NCI-H345 treated with DMSO at 0.1 percent for 48 hours (cell line): Measurements from ENCODE around the gene GBX2.
"Not testable (repeated sequence)": the region's sequence is repeated elsewhere in the genome, so short reads cannot be mapped to it uniquely, and the experiment has no call there.

Experiments
- DNase-seq: peaks from one replicate; lab custom pipeline; 2025; ENCODE audit not compliant: unreplicated experiment; lab: John Stamatoyannopoulos, UW

Gene GBX2

DNA sequence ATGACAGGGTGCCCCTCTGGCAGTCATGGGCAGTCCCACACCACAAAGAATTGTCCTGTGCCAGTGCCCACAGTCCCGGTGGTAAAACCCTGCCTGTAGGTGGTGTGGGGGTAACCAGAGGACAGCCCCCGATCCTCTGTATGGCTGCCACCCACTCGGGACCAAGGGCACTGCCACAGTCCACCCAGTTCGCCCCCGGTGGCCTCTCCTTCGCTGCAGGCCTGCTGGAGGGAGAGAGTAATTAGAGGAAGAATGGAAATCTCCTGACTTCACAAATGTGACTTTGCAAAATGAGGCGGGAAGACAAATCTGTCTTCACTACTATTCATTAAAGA is 11.4 kb downstream of the GBX2 start:
- DNase-seq = no peak

DNA sequence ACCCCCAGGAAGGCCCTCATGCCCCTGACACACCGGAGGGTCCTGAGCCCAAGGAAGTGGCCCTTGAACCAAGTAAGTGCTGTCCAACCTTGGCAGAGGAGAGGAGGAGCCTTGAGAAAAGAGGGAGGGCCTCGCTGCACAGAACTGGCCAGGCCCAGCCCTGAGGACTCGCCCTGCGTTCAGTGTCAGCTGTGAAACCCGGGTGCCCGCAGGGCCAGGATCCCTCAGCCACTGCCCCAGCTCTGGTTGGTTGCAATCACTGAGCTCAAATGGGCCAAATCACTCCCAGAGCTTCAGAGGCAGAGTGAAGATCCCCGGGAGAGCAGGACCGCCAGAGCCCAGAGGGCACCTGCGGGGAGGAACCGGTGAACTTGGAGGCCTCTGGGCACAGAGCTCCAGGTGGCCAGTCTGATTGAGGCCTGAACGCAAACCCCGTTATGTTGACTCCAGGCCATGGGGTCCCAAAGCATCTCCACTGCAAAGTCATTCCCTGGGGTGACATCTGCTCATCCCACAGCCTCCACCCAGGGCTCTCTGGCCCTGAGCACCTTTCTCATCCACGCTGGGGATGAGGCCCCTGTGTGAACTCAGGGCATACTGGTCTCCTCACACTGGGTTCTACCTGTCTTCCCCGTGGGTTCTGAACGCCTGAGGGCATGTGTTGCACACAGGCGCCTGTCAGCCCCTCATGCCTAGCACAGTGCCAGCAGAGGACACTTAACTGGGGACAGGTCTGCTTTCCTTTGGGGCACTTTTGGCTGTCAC is 11.9 kb downstream of the GBX2 start:
- no peak for DNase-seq

DNA sequence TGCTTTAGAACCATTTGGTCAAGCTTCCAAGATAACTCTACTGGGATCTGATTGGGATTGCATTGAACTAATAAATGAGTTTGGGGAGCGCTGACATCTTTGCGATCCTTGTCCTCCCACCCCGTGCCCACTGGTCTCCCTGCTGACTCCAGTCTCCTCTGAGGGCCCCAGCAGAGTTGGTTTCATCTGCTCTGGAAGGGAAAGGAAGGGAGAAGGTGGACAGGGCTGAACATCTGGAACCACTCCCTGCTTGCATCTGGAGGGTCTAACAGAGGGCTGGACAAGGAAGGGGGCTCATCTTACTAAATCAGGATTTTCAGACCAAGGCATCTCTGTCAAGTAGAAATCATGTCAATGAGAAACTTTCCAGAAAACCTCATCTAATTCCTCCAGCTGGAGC is 12.8 kb downstream of the GBX2 start:
- no peak for DNase-seq

DNA sequence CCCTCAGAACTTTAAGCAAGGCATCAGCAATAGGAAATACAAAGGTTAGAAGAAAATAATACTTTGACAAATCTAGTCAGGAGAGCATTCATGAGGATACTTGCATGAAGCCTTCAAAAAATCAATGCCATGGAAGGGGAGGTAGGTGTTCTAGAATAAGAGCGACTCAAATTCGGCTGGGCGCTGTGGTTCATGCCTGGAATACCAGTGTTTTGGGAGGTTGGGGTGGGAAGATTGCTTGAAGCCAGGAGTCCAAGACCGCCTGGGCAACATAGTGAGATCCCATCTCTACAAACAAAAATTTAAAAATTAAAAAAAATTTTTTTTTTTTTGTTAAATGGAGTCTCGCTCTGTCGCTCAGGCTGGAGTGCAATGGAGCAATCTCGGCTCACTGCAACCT is 21.8 kb downstream of the GBX2 start:
- DNase-seq = no peak

DNA sequence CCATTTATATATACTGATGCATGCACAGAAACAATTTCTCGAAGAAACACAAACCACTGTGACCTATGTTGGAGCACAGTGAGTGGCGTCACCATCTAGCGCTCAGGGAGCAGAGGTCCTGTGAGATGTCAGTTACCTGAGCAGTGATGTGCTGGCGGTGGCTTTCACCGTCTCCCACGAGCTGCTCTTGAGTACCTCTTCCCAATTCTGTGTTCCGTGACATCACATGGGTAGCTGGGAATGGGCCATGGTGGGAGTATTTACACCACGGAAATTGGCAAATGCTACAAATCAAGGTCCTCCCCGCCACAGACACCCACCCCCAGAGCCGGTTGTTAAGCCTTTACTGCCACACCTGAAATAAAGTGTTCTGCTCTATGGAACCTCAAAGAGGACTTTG is 24.4 kb downstream of the GBX2 start:
- no peak for DNase-seq

DNA sequence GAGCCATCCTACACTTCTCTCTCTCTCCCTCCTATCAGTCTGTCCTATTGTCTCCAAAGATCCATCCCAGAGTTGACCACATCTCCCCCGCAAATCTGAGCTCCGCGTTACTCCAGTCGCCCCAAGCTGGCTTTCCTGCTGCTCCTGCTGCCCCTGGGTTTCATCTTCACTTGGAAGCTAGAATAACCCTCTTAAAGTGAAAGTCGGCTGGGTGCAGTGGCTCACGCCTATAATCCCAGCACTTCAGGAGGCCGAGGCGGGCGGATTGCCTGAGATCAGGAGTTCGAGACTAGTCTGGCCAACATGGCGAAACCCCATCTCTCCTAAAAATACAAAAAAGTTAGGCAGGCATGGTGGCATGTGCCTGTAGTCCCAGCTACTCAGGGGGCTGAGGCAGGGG is 26.6 kb downstream of the GBX2 start:
- not testable (repeated sequence) for DNase-seq

DNA sequence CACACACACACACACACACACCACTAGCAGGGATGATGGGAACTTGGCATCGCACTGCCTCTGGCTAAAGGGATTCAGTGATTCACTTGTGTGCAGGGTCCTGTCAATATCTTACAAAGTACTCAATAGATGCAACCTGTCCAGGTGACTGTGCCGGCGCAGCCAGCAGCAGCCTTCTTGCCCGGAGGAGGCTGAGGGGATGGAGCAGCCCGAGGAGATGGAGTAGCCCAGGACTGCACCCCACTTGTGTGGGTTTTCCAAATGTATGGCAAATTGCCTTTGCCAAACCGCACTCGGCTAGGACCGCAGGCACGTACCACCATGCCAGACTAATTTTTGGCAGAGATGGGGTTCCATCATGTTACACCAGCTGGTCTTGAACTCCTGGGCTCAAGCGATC is 31.1 kb downstream of the GBX2 start:
- no peak for DNase-seq

DNA sequence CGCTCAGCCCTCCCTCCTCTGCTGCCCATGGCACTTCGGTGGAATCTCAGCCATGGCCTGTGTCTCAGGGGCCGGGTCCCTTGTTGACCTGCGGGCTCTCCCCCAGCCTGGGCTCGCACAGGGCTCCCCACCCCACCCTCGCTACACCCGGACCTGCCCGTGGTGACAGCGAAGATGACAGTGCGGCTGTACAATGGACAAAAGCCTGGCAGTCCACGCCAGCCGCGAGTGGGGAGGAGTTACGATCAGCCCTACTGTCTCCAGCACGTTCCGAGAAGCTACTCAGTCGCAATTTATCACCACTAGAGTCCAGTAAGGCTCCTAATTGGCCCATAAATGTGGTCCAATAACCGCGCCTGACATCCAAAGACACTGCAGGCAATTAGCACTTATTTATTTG is 31.6 kb downstream of the GBX2 start:
- DNase-seq = no peak

DNA sequence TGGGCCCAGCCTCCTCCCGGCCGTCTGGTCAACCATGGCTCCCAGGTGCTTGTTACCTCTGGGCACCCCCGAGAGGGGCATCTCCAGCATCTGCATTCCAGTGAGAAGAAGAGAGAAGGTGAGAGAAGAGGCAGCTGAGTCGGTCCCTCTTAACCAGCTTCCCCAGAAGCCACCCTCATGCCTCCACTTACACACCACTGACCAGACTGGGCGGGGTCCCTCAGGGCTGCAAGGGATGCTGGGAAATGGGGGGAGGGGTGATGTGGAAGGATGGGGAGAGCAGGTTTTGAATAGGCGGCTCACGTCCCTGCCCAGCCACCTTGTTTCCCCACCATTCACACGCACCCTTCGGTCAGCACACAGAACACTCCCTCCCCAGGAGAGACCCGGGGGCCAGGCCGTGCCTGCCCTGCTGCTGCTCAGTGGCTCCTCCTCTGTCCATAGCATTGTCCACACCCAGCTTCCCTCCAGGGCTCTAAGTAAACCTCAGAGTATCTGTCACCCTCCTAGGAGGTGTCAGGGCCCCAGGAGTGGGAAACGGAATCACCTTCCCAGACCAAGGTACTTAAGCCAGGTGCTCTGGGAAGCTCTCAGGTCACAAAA is 34.7 kb downstream of the GBX2 start:
- DNase-seq = no peak

DNA sequence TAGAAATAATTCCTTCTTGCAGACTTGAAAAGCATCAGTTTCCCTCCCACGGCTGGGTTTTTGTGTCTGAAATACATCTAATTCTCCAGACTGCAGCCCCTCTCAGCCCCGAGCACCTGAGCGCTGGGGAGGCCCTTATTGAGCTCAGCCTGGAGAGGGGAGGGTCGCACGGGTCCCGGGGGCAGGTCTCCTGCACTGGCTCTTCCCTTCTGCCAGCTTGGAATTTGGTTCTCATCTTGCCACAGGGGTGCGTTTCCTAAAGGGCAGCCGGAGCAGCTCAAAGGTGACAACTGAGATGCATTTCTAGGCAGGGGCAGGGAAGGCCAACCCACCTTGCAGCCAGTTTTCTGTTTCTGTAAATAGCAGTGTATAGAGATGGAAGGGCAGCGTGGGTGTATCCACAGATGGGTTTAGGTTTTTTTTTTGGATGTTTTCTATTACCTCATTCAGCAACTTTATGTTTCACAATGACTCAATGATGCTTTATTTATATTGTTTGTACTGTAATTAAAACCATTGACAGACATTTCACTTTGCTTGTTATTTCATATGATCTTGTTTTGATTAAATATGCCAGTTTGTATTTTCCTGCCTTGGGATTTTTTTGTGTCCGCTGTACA is 37.0 kb downstream of the GBX2 start:
- no peak for DNase-seq

DNA sequence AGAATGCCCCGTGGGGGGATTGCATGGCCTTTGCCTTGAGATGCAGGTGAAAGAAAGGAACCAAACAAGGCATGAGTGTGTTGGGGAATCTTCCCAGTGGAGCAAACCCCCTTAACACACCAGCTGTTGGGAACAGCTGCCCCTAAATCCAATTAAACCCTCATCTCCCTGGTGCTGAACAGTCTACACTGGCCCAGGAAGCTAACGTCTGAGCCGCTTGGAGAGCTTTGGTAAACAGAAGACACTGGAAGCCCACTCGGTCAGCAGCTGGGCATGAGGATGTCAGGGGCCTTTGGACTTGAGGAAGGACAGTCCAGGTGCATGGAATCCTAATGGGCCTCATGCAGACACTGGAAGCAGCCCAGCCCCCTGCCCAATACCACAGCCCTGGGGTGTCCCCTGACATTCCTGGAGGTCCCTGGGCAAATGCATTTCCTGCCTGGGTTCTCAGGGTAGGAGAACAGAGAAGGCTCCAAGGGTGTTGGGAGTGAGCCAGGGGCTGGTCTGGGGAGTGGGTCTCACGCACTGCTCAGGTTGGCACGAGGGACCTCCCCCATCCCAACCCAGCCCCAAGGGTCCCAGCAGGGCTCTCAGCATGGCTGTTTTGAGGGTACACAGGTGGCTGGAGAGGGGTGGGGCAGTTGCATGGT is 37.7 kb downstream of the GBX2 start:
- DNase-seq = no peak

DNA sequence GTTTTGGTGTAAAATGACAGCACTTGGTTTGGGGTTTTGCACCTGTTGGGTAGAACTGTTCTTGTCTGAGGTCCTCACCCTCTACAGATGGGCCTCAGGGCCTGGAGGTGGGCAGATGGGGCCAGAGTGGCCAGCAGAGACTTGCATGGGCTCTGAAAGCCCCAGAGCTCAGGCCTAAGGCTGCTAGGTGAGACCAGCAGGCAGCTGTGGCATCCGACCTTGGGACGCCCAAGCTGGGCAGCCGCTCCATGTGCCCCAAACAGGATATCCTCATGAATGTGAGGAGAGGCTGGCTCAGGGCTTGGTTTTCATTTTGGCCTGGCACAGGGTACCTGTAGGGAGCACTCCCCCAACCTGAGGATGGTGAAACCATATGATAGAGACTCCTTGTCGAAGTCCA is 38.3 kb downstream of the GBX2 start:
- DNase-seq = no peak

DNA sequence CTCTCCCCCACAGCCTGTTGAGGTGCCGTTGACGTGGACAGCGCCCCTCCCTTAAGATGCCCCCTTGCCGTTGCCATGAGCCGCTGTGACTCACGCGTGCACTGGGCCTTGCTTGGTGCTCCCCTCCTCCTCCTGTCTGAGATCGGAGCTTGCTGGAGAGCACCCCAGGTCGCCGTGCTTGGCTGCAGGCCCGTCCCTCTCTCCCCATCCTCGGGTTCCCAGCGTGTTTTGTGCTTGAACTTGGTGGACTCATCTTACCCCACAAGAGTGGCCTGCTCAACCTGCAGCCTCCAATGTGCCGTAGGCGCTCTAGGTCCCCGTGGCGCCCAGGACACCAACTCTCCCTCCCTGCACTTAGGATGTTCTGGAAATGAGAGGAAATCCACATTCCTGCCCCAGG is 39.9 kb downstream of the GBX2 start:
- DNase-seq = no peak

DNA sequence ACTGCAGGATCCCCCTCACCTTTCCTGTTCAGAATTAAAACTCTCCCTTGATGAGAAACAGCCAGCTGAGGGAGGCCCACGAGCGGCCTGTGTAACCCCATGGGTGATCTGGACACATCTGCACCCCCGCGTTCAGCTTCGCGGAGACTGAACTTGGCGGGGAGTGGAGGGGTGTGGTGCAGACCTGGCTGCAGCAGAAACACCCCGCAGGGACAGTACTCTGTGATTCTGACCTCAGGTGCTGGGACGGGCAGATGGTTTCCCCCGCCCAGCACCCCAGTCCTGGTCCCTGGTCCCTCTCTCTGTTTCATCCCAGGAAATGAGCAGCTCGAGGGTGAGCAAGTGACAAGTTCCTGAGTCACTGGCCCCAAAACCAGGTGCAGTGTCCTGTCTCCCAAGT is 41.2 kb downstream of the GBX2 start:
- no peak for DNase-seq

DNA sequence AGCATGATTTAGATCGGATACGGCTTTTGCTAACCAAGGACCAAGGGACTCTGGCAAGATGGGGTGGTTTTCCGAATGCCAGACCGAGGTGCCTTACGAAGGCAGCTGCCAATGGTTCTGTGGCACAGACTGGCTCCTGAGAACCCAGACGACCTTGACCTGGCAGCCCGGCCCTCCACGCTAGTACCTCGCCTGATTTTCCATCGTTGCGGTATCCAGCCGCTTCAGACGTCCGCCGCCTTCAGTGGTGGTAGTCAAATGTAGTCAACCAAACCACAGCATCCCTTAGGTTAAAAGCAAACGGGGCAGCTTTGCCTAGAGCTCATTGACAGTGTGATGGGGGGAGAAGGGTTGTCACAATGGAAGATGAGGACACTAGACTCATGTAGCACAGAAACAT is 42.6 kb downstream of the GBX2 start:
- no peak for DNase-seq

DNA sequence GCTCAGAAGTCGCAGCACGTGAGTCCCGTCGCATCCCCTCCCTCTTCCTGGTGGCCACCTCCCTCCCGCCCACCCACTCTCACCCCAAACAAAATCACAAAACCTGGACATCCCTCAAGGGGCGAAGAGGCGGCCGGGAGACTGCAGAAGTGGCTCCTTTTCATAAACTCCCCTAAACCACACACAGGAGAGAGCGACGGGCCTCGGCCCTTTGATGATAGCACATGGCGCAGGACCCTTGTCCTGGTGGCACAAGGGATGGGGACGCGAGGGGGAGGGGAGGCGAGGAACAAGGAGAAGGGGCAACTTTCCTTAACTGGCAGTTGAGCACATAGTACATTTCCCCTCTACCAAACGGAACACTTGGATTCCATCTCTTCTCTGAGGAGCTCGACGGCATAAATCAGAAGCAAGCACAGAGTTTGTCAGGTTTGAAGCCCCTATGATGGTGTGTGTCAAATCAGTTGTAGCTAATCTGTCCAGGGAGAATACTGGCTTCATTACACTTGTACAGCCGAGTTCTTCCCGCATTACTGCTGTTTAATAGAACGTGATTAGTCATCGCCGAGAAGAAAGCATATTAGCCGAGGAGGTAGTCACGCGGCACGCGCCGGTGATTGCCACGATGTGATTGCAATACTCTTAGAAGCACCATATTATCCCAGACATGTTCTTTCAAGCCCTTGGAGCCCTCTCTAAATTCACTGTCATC is 43.8 kb downstream of the GBX2 start:
- no peak for DNase-seq

DNA sequence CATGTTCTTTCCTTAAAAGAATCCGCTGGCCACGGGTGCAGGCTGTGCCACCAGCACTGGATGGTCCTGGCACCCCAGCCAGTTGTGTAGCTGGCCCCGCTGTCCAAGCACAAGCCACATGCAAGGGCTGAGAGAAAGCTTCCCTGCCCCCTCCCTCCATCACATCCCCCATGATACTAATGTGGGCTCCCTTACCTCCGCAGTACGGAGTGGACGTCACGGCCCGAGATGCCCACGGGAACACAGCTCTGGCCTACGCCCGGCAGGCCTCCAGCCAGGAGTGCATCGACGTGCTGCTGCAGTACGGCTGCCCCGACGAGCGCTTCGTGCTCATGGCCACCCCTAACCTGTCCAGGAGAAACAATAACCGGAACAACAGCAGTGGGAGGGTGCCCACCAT is 44.5 kb downstream of the GBX2 start:
- DNase-seq = no peak

DNA sequence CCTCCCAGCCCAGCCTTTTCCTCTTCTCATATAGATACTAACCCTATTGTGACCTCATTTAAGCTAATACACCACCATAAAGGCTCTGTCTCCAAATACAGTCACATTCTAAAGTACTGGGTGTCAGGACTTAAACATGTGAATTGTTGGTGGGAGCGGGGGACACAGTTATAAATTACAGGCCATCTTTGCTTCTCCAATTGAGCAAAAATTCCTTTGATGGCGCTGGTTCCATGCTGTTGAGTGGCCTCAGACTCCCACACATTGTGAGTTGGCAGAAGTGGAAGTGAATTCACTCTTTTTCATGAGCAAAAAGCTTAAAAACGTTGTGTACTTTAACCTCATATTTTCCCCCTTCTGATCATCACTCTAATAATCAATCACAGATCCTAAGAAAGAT is 46.0 kb downstream of the GBX2 start:
- DNase-seq = no peak

DNA sequence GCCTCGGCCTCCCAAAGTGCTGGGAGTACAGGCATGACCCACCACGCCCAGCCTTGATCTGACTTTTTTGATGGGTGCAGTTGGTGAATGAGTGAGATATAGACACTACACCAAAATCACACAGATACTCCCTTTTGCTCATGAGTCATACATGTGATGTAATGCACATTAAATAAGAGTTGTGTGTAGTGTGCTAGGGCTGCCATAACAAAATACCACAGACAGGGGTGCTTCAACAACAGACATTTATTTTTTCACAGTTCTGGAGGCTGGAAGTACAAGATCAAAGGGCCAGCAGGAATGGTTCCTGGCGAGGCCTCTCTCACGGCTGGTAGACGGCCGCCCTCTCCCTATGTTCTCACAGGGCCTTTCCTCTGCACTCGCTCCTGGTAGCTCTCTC is 46.6 kb downstream of the GBX2 start:
- no peak for DNase-seq

DNA sequence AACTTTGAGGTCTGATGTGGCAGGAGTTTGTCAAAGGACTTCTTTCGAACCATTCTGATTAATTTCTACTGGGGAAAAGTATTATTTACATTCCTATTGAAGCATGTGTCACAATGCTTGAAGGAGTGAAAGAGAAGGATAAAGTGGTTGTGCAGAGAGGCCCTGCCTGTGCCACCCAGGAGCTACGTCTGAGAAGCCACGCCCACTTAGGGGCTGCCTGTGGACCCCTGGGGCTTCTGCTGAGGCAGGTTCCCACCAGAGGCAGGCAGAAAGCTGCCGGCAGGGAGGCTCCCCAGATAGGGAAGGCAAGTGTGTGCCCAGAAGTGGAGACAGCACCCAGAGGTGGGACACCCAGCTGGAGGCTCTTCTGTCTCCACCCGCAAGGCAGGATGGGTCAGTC is 47.4 kb downstream of the GBX2 start:
- no peak for DNase-seq

DNA sequence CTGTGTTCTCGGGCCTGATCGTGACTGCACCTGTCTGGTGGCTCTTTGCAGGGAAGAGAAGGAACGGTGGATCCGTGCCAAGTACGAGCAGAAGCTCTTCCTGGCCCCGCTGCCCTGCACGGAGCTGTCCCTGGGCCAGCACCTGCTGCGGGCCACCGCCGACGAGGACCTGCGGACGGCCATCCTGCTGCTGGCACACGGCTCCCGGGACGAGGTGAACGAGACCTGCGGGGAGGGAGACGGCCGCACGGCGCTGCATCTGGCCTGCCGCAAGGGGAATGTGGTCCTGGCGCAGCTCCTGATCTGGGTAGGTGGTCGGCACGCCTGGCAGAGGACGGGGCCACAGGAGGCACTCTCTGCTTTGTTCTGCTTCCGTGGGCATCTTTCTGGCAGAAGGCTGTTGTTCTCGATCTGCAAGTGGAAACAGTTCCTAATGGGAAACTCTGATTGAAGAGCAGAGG is 48.0 kb downstream of the GBX2 start:
- no peak for DNase-seq

DNA sequence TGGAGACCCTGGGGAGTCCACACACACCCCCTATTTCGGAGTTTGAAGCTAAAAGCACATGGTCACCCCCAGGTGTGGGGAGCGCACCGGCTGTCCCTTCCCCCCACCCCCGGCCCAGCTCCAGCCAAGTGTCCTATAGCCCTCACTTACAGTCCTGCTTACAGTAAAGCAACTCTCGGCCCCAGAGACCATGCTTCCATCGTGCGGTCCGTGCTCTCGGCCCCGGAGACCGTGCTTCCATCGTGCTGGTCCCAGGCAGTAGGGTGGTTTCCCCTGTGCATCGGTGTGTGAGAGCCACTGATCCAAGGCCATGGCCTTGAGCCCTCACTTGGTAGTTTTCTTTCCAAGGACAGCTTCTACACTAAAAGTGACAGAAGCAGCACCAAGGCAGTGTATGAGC is 48.7 kb downstream of the GBX2 start:
- no peak for DNase-seq
